Astrocyte (in vitro differentiated cells and primary cell): ENCODE data around the gene HSF5. TPM values are rescaled to one million over a fixed set of nuclear protein-coding genes. Genes with fewer than 3 reads are reported as not detected.

Experiments used
- DNase-seq: peaks from one replicate; pipeline ENCODE4 v3.0.0-alpha.2; 2010; ENCODE audit warnings: low read depth
- FAIRE-seq: peaks from 2 replicates; lab custom pipeline; 2011; peaks lifted over from hg19 to GRCh38; lab: Jason Lieb, UNC
- H2AFZ ChIP-seq: 2 replicates; pipeline ENCODE4 v1.6.0; 2012; ENCODE audit warnings: low read depth, low read length, inconsistent platforms
- H3K27ac ChIP-seq: 2 replicates; pipeline ENCODE4 v1.5.1; 2011; ENCODE audit warnings: low read depth, low read length, inconsistent platforms
- H3K27me3 ChIP-seq: 2 replicates; pipeline ENCODE4 v1.6.0; 2011; ENCODE audit warnings: low read length, inconsistent platforms; ENCODE audit not compliant: insufficient read depth
- H3K36me3 ChIP-seq: 2 replicates; pipeline ENCODE4 v1.5.1; 2011; ENCODE audit warnings: low read length, inconsistent platforms; ENCODE audit not compliant: insufficient read depth
- H3K4me1 ChIP-seq: 2 replicates; pipeline ENCODE4 v1.5.1; 2011; ENCODE audit warnings: low read length, inconsistent platforms; ENCODE audit not compliant: insufficient read depth
- H3K4me2 ChIP-seq: 2 replicates; pipeline ENCODE4 v1.6.0; 2012; ENCODE audit warnings: low read length, inconsistent platforms
- H3K4me3 ChIP-seq: 2 replicates; pipeline ENCODE4 v1.5.1; 2011; ENCODE audit warnings: low read depth, mild to moderate bottlenecking, low read length, inconsistent platforms; ENCODE audit not compliant: insufficient read depth
- H3K79me2 ChIP-seq: 2 replicates; pipeline ENCODE4 v1.6.0; 2012; ENCODE audit warnings: mild to moderate bottlenecking, low read length, inconsistent platforms; ENCODE audit not compliant: insufficient read depth
- H3K9ac ChIP-seq: 2 replicates; pipeline ENCODE4 v1.6.0; 2012; ENCODE audit warnings: mild to moderate bottlenecking, low read length, inconsistent platforms
- H3K9me3 ChIP-seq: 2 replicates; pipeline ENCODE4 v1.5.1; 2012; ENCODE audit warnings: low read depth, mild to moderate bottlenecking, low read length, inconsistent platforms; ENCODE audit not compliant: insufficient read depth
- H4K20me1 ChIP-seq: 2 replicates; pipeline ENCODE4 v1.6.0; 2012; ENCODE audit warnings: low read length, inconsistent platforms; ENCODE audit not compliant: insufficient read depth
- H3K27ac Mint-ChIP-seq: one replicate; pipeline ENCODE4 v1.8.0; 2021; ENCODE audit warnings: mild to moderate bottlenecking, mixed read lengths; ENCODE audit not compliant: unreplicated experiment
- H3K27me3 Mint-ChIP-seq: one replicate; pipeline ENCODE4 v1.8.0; 2021; ENCODE audit warnings: low read depth, mixed read lengths; ENCODE audit not compliant: unreplicated experiment
- H3K36me3 Mint-ChIP-seq: one replicate; pipeline ENCODE4 v1.8.0; 2021; ENCODE audit warnings: low read depth, mixed read lengths; ENCODE audit not compliant: unreplicated experiment
- H3K4me1 Mint-ChIP-seq: one replicate; pipeline ENCODE4 v1.8.0; 2021; ENCODE audit warnings: low read depth, mixed read lengths; ENCODE audit not compliant: unreplicated experiment
- H3K4me3 Mint-ChIP-seq: one replicate; pipeline ENCODE4 v1.8.0; 2021; ENCODE audit warnings: mild to moderate bottlenecking, moderate library complexity, mixed read lengths; ENCODE audit not compliant: unreplicated experiment
- H3K9me3 Mint-ChIP-seq: one replicate; pipeline ENCODE4 v1.8.0; 2021; ENCODE audit warnings: mild to moderate bottlenecking, mixed read lengths; ENCODE audit not compliant: unreplicated experiment
- CTCF ChIP-seq: IDR thresholded peaks from 2 replicates; pipeline ENCODE4 v1.5.1; 2011; ENCODE audit warnings: low read depth, mild to moderate bottlenecking, inconsistent platforms, low read length, moderate library complexity; ENCODE audit not compliant: insufficient read depth
- EZH2 ChIP-seq: IDR thresholded peaks from 2 replicates; pipeline ENCODE4 v1.6.1; 2012; ENCODE audit warnings: mild to moderate bottlenecking, low read length, inconsistent platforms; ENCODE audit not compliant: insufficient read depth
- total RNA-seq: library from RNA; stranded (reverse); gene quantifications from 2 replicates; pipeline ENCODE4 v1.2.1, GENCODE V29; 2021

The HSF5 gene
- total RNA-seq, 1 donor from 2014 or later, result not detected

- no peaks in the 10 kb centered on the region for H4K20me1 ChIP-seq
- TF ChIP-seq EZH2 (no peak), CTCF (no peak)
- peaks cover 35% of the 10 kb centered on the region for H3K4me1 Mint-ChIP-seq
- H3K9me3 ChIP-seq, result no peaks in the 10 kb centered on the region
- no peak overlapping the region for H3K4me2 ChIP-seq
- no peak overlapping the region for H3K27ac Mint-ChIP-seq
- no peaks in the 10 kb centered on the region for H3K36me3 Mint-ChIP-seq
- H3K4me3 Mint-ChIP-seq, result no peak overlapping the region
- no peaks in the 10 kb centered on the region for H3K79me2 ChIP-seq
- peaks cover 12% of the 10 kb centered on the region for H3K27me3 ChIP-seq
- no peaks in the 10 kb centered on the region for H3K36me3 ChIP-seq
- FAIRE-seq (no peak), DNase-seq (no peak)
- peaks cover 33% of the 10 kb centered on the region for H3K27me3 Mint-ChIP-seq
- H3K4me1 ChIP-seq, result peaks cover 41% of the 10 kb centered on the region
- no peak overlapping the region for H3K9ac ChIP-seq
- H3K27ac ChIP-seq, result no peak overlapping the region
- H3K4me3 ChIP-seq, result no peak overlapping the region
- H2AFZ ChIP-seq, result no peak overlapping the region
- H3K9me3 Mint-ChIP-seq, result peaks cover 2% of the 10 kb centered on the region
These were observed 40.2 kb upstream of the HSF5 start for GRCh38 chr17:58528443-58528842.

DNA sequence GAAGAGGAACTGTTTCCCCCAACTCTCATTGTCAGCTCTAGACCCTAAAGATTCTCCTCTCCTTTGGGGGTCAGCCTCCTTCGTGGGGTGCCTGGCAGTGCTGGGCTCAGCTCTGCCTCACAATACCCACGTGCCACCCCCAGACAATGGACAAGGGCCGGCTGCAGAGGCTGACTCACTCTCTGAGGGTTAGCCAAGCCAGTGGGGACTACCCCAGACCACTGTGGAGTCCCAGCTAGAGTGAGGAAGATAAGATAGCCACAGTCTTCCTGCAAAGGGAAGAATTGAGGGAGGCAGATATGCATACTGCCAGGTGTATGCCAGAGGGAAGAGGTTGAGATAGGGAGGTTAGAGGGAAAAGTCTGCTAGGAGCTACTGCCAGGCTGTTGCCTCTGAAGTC is 39.7 kb upstream of the HSF5 start:
- no peaks in the 10 kb centered on the region for H4K20me1 ChIP-seq
- no peak overlapping the region for H3K9ac ChIP-seq
- FAIRE-seq (no peak), DNase-seq (peak; percentile 77)
- H3K27ac Mint-ChIP-seq, result no peak overlapping the region
- H3K27me3 ChIP-seq, result peaks cover 10% of the 10 kb centered on the region
- peak overlapping the region; percentile 27 for H3K4me3 Mint-ChIP-seq
- TF ChIP-seq CTCF (no peak), EZH2 (no peak)
- peaks cover 41% of the 10 kb centered on the region for H3K4me1 ChIP-seq
- no peak overlapping the region for H3K4me2 ChIP-seq
- peaks cover 35% of the 10 kb centered on the region for H3K4me1 Mint-ChIP-seq
- H3K9me3 ChIP-seq, result no peaks in the 10 kb centered on the region
- H3K4me3 ChIP-seq, result no peak overlapping the region
- H3K36me3 ChIP-seq, result no peaks in the 10 kb centered on the region
- no peak overlapping the region for H2AFZ ChIP-seq
- H3K79me2 ChIP-seq, result no peaks in the 10 kb centered on the region
- H3K9me3 Mint-ChIP-seq, result peaks cover 2% of the 10 kb centered on the region
- H3K27ac ChIP-seq, result no peak overlapping the region
- H3K36me3 Mint-ChIP-seq, result no peaks in the 10 kb centered on the region
- peaks cover 28% of the 10 kb centered on the region for H3K27me3 Mint-ChIP-seq

GRCh38 chr17:58527306-58527705 is 39.1 kb upstream of the HSF5 start:
- Mint-ChIP-seq H3K27me3 (peaks cover 23% of the 10 kb centered on the region), H3K9me3 (peaks cover 2% of the 10 kb centered on the region), H3K4me1 (peaks cover 35% of the 10 kb centered on the region), H3K27ac (no peak overlapping the region), H3K4me3 (no peak overlapping the region), H3K36me3 (no peaks in the 10 kb centered on the region)
- Histone ChIP-seq H3K4me2 (no peak overlapping the region), H3K9me3 (no peaks in the 10 kb centered on the region), H3K79me2 (no peaks in the 10 kb centered on the region), H3K4me3 (no peak overlapping the region), H3K4me1 (peaks cover 37% of the 10 kb centered on the region), H3K27ac (no peak overlapping the region), H3K27me3 (peaks cover 4% of the 10 kb centered on the region), H3K9ac (no peak overlapping the region), H3K36me3 (no peaks in the 10 kb centered on the region), H4K20me1 (no peaks in the 10 kb centered on the region), H2AFZ (no peak overlapping the region)
- no peak for TF ChIP-seq CTCF
- TF ChIP-seq EZH2, result no peak
- FAIRE-seq (no peak), DNase-seq (no peak)
